ENCODE results near the gene SPTAN1. TPM values are rescaled to one million over a fixed set of nuclear protein-coding genes. Genes with fewer than 3 reads are reported as not detected.

SPTAN1 gene
- total and polyA plus RNA-seq, 2 of the 4 experiments (the other 2 are of a cell fraction) = 275 to 327 TPM

GRCh38 chr9:128603697-128604096 is 51.3 kb downstream of the SPTAN1 start:
- H2BK20ac ChIP-seq (ENCODE audit: low read depth, low read length) = no peak overlapping the region
- H3K56ac ChIP-seq (ENCODE audit: extremely low read depth, insufficient read depth, low read length) = no peak overlapping the region
- H4K5ac ChIP-seq (ENCODE audit: low read depth, low read length) = no peak overlapping the region
- CTCF ChIA-PET = no interaction called here
- H3K4me2 ChIP-seq (ENCODE audit: low read depth, low read length) = no peak overlapping the region
- intact Hi-C loops (cut with micrococcal nuclease) (no loop called here), in situ Hi-C loops (cut with MboI; ENCODE audit: low sequenced_read_pairs) (no loop called here), dilution Hi-C loops (cut with HindIII; ENCODE audit: low sequenced_read_pairs, unreplicated experiment) (no loop called here)
- no peak overlapping the region for H2AFZ ChIP-seq (replicated peaks; ENCODE audit: low read length, poor library complexity)
- no peak overlapping the region for H2BK5ac ChIP-seq (ENCODE audit: low read depth, low read length, poor library complexity, severe bottlenecking)
- no peak overlapping the region for H3K18ac ChIP-seq (ENCODE audit: low read depth, low read length)
- no peak overlapping the region for H2BK120ac ChIP-seq (ENCODE audit: low read depth, low read length)
- H3K27ac ChIP-seq (ENCODE audit: insufficient read depth, low read length) = no peak overlapping the region
- no peak overlapping the region for H4K8ac ChIP-seq (ENCODE audit: low read depth in 2 of 2, low read length in 2 of 2)
- H3K23ac ChIP-seq (ENCODE audit: low read depth, low read length) = no peak overlapping the region
- no TSS peak for BruUV-seq (replicated peaks)
- no peaks in the 10 kb centered on the region for H3K9me3 ChIP-seq (ENCODE audit: control insufficient read depth, insufficient read depth, low read length)
- H3K4ac ChIP-seq (ENCODE audit: low read depth, low read length) = no peak overlapping the region
- no peaks in the 10 kb centered on the region for H4K20me1 ChIP-seq (ENCODE audit: insufficient read depth, low read length)
- H3K9ac ChIP-seq (ENCODE audit: low read depth, low read length) = no peak overlapping the region
- no peaks in the 10 kb centered on the region for H3K9me1 ChIP-seq (ENCODE audit: insufficient read depth, low read length)
- no peak for TF ChIP-seq SMC3 (IDR thresholded peaks at IDR 0.05; ENCODE audit: low read depth, low read length)
- no peak for TF ChIP-seq RFX5 (IDR thresholded peaks at IDR 0.05; ENCODE audit: low read depth, low read length)
- TF ChIP-seq, protein P1, sequence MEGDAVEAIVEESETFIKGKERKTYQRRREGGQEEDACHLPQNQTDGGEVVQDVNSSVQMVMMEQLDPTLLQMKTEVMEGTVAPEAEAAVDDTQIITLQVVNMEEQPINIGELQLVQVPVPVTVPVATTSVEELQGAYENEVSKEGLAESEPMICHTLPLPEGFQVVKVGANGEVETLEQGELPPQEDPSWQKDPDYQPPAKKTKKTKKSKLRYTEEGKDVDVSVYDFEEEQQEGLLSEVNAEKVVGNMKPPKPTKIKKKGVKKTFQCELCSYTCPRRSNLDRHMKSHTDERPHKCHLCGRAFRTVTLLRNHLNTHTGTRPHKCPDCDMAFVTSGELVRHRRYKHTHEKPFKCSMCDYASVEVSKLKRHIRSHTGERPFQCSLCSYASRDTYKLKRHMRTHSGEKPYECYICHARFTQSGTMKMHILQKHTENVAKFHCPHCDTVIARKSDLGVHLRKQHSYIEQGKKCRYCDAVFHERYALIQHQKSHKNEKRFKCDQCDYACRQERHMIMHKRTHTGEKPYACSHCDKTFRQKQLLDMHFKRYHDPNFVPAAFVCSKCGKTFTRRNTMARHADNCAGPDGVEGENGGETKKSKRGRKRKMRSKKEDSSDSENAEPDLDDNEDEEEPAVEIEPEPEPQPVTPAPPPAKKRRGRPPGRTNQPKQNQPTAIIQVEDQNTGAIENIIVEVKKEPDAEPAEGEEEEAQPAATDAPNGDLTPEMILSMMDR (conservative IDR thresholded peaks at IDR 0.05; ENCODE audit: low read depth, low read length) = no peak
- TF ChIP-seq NFE2L2 (IDR thresholded peaks at IDR 0.05; ENCODE audit: low read depth, low read length) = no peak
- no peak for TF ChIP-seq FOS (IDR thresholded peaks at IDR 0.05; ENCODE audit: low read depth, low read length)
- no peak for TF ChIP-seq MAZ (IDR thresholded peaks at IDR 0.05; ENCODE audit: borderline replicate concordance, low read depth, low read length)
- TF ChIP-seq BHLHE40 (IDR thresholded peaks at IDR 0.05; ENCODE audit: low read depth, low read length) = no peak
- TF ChIP-seq USF2 (IDR thresholded peaks at IDR 0.05; ENCODE audit: low read depth, low read length) = no peak
- no peak for TF ChIP-seq RAD21 (IDR thresholded peaks at IDR 0.05; ENCODE audit: low read length)
- TF ChIP-seq MAFK (IDR thresholded peaks at IDR 0.05; ENCODE audit: low read depth, low read length) = no peak
- no peak for TF ChIP-seq CEBPB (IDR thresholded peaks at IDR 0.05; ENCODE audit: low read depth, low read length)
- no peak for TF ChIP-seq RCOR1 (IDR thresholded peaks at IDR 0.05; ENCODE audit: insufficient replicate concordance, low read length)
- TF ChIP-seq, protein P2, sequence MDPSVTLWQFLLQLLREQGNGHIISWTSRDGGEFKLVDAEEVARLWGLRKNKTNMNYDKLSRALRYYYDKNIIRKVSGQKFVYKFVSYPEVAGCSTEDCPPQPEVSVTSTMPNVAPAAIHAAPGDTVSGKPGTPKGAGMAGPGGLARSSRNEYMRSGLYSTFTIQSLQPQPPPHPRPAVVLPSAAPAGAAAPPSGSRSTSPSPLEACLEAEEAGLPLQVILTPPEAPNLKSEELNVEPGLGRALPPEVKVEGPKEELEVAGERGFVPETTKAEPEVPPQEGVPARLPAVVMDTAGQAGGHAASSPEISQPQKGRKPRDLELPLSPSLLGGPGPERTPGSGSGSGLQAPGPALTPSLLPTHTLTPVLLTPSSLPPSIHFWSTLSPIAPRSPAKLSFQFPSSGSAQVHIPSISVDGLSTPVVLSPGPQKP (IDR thresholded peaks at IDR 0.05; ENCODE audit: borderline replicate concordance, low read depth, low read length) = no peak
- no peak for TF ChIP-seq POLR2A (IDR thresholded peaks at IDR 0.05; ENCODE audit: low read depth, low read length)
- no peak for TF ChIP-seq MXI1 (IDR thresholded peaks at IDR 0.05; ENCODE audit: borderline replicate concordance, low read depth, low read length)
- H2BK15ac ChIP-seq (ENCODE audit: low read depth, low read length) = no peak overlapping the region
- no peak for ATAC-seq (ENCODE audit: low read depth)
- no peak for DNase-seq
- H3K27me3 ChIP-seq (ENCODE audit: control insufficient read depth, insufficient read depth, low read length) = no peaks in the 10 kb centered on the region
- H4K91ac ChIP-seq (ENCODE audit: insufficient read depth, low read depth, low read length) = no peak overlapping the region
- H3K79me1 ChIP-seq (ENCODE audit: low read depth in 1 of 2, low read length in 2 of 2) = peaks cover 0 to 20% of the 10 kb centered on the region in 2 experiments; a peak in 3 of 4 replicates
- no peaks in the 10 kb centered on the region for H3K4me1 ChIP-seq (ENCODE audit: control insufficient read depth, insufficient read depth, low read length)
- peaks cover 71% of the 10 kb centered on the region for H3K36me3 ChIP-seq (ENCODE audit: control insufficient read depth, insufficient read depth, low read length)
- POLR2A ChIA-PET (ENCODE audit: unreplicated experiment) = no interaction called here
- H3K4me3 ChIP-seq (ENCODE audit: insufficient read depth, low read depth, low read length) = no peak overlapping the region
- no peak overlapping the region for H2AK9ac ChIP-seq (replicated peaks; ENCODE audit: low read depth, low read length, poor library complexity)
- no peak overlapping the region for H2AK5ac ChIP-seq (ENCODE audit: low read depth, low read length)
- 80% methylated on average over 1 of the region's 8 CpGs; no CpG with 5 or more reads in 1 of the 2 experiments for WGBS, 2 experiments (ENCODE audit: extremely low coverage in 2 of 2, insufficient read length in 1 of 2)
- no peak overlapping the region for H3K14ac ChIP-seq (replicated peaks; ENCODE audit: low read depth, low read length)
